Liver (tissue), 9 donors: ENCODE results near the gene KCNJ14. TPM values are rescaled to one million over a fixed set of nuclear protein-coding genes. Genes with fewer than 3 reads are reported as not detected.

Experiments
- DNase-seq: peaks from one replicate; pipeline ENCODE4 v3.0.0-alpha.2; 2017; ENCODE audit warnings: low spot score
- H3K27ac ChIP-seq, 2 donors: one replicate each; pipeline ENCODE4 v1.7.0; 2013; ENCODE audit warnings: inconsistent platforms in 2 of 2, low read length in 2 of 2, control low read depth in 1 of 2, low read depth in 1 of 2, mild to moderate bottlenecking in 1 of 2
- H3K27me3 ChIP-seq, 4 donors: one replicate each; pipeline versions ENCODE4 v1.6.1 to v1.7.0; 2013; ENCODE audit warnings: low read length in 3 of 4, inconsistent platforms in 1 of 4, mild to moderate bottlenecking in 1 of 4, moderate library complexity in 1 of 4; ENCODE audit not compliant: control insufficient read depth in 4 of 4, insufficient read depth in 4 of 4
- H3K36me3 ChIP-seq, 4 donors: one replicate each; pipeline versions ENCODE4 v1.6.1 to v1.7.0; 2013; ENCODE audit warnings: low read length in 3 of 4, mild to moderate bottlenecking in 3 of 4, low read depth in 1 of 4, moderate library complexity in 1 of 4; ENCODE audit not compliant: control insufficient read depth in 4 of 4, insufficient read depth in 3 of 4
- H3K4me1 ChIP-seq, 4 donors: one replicate each; pipeline versions ENCODE4 v1.6.1 to v1.7.0; 2013; ENCODE audit warnings: low read length in 3 of 4, mild to moderate bottlenecking in 3 of 4, moderate library complexity in 1 of 4; ENCODE audit not compliant: control insufficient read depth in 4 of 4, insufficient read depth in 4 of 4
- H3K4me3 ChIP-seq, 3 donors: one replicate each; pipeline versions ENCODE4 v1.6.1 to v1.7.0; 2013; ENCODE audit warnings: low read length in 3 of 3, control low read depth in 1 of 3, low read depth in 1 of 3, mild to moderate bottlenecking in 1 of 3
- H3K9ac ChIP-seq, 2 donors: one replicate each; pipeline ENCODE4 v1.7.0; 2013; ENCODE audit warnings: low read length in 2 of 2, mild to moderate bottlenecking in 2 of 2, moderate library complexity in 2 of 2, control low read depth in 1 of 2, low read depth in 1 of 2
- H3K9me3 ChIP-seq, 4 donors: one replicate each; pipeline versions ENCODE4 v1.6.1 to v1.7.0; 2013; ENCODE audit warnings: low read length in 3 of 4; ENCODE audit not compliant: control insufficient read depth in 4 of 4
- ATF3 ChIP-seq: IDR thresholded peaks from 2 replicates; pipeline ENCODE4 v1.6.1; 2016; ENCODE audit warnings: antibody characterized with exemption
- CTCF ChIP-seq: fragments of 150-350 bp; IDR thresholded peaks from 2 replicates; pipeline ENCODE4 v1.5.1; 2017; ENCODE audit warnings: improper control_type of control experiment, low read depth, low read length; ENCODE audit not compliant: missing input control
- EGR1 ChIP-seq, 2 donors: IDR thresholded peaks; 2 replicates each; pipeline ENCODE4 v1.6.1; 2016 to 2018; ENCODE audit warnings: antibody characterized with exemption in 2 of 2, low read depth in 2 of 2
- FOXA2 ChIP-seq: IDR thresholded peaks from 2 replicates; pipeline ENCODE4 v1.6.1; 2016; ENCODE audit warnings: antibody characterized with exemption
- GABPA ChIP-seq, 2 donors: IDR thresholded peaks in 1 of 2; conservative IDR thresholded peaks in 1 of 2; 2 replicates each; pipeline ENCODE4 v1.6.1; 2016; ENCODE audit warnings: antibody characterized with exemption in 2 of 2, mild to moderate bottlenecking in 1 of 2, moderate library complexity in 1 of 2
- HNF4A ChIP-seq, 2 donors: conservative IDR thresholded peaks; 2 replicates each; pipeline ENCODE4 v1.6.1; 2016; ENCODE audit warnings: antibody characterized with exemption in 2 of 2, mild to moderate bottlenecking in 2 of 2
- HNF4G ChIP-seq: IDR thresholded peaks from 2 replicates; pipeline ENCODE4 v1.6.1; 2016; ENCODE audit warnings: antibody characterized with exemption
- JUND ChIP-seq, 2 donors: IDR thresholded peaks; 2 replicates each; pipeline ENCODE4 v1.6.1; 2016; ENCODE audit warnings: antibody characterized with exemption in 2 of 2
- MAX ChIP-seq: IDR thresholded peaks from 2 replicates; pipeline ENCODE4 v1.6.1; 2016; ENCODE audit warnings: antibody characterized with exemption
- NR2F2 ChIP-seq: IDR thresholded peaks from 2 replicates; pipeline ENCODE4 v1.6.1; 2016; ENCODE audit warnings: antibody characterized with exemption
- RXRA ChIP-seq, 2 donors: IDR thresholded peaks; 2 replicates each; pipeline ENCODE4 v1.6.1; 2017 to 2018; ENCODE audit warnings: antibody characterized with exemption in 2 of 2, mild to moderate bottlenecking in 1 of 2
- SP1 ChIP-seq: IDR thresholded peaks from 2 replicates; pipeline ENCODE4 v1.6.1; 2018; ENCODE audit warnings: antibody characterized with exemption, mild to moderate bottlenecking
- TAF1 ChIP-seq: conservative IDR thresholded peaks from 2 replicates; pipeline ENCODE4 v1.6.1; 2016; ENCODE audit warnings: antibody characterized with exemption, mild to moderate bottlenecking
- YY1 ChIP-seq: IDR thresholded peaks from 2 replicates; pipeline ENCODE4 v1.6.1; 2016; ENCODE audit warnings: antibody characterized with exemption, mild to moderate bottlenecking
- ZBTB33 ChIP-seq: IDR thresholded peaks from 2 replicates; pipeline ENCODE4 v1.6.1; 2016; ENCODE audit warnings: antibody characterized with exemption
- WGBS: extraction: QIAGEN DNeasy Blood & Tissue Kit; methylation state at CpG from one replicate; pipeline ENCODE4 v1.1.7; 2013; 5-methylcytosine and 5-hydroxymethylcytosine counted together
- polyA plus RNA-seq, 2 donors: library from polyadenylated mRNA; stranded (reverse) in 1 of 2; unstranded in 1 of 2; fragments of 200-250 nt in 1 of 2; fragments of >200 nt in 1 of 2; fragmentation: Nextera tagmentation in 1 of 2; extraction: Ambion mirVana in 1 of 2; gene quantifications; one replicate each; pipeline versions ENCODE4 v1.2.1 to v1.2.3, GENCODE V29; 2013 to 2015
- total RNA-seq, 2 donors: library from RNA; depleted of rRNA; stranded (reverse); fragments of >200 nt; gene quantifications; one replicate each; pipeline ENCODE4 v1.2.3, GENCODE V29; 2014
- donor health status: healthy.
- donor health status: healthy.
- donor health status: healthy.
- donor health status: healthy.
- donor health status: healthy.

Gene KCNJ14
- total and polyA plus RNA-seq, 4 donors, result 0.06 to 0.92 (median 0.17) TPM

- WGBS, result 43% methylated on average over 32 of the region's 32 CpGs
- no peak for TF ChIP-seq MAX
- TF ChIP-seq ZBTB33, result no peak
- no peak for TF ChIP-seq SP1
- no peak for TF ChIP-seq HNF4A (conservative IDR thresholded peaks at IDR 0.05)
- no peak for TF ChIP-seq TAF1
- no peak for TF ChIP-seq JUND (IDR thresholded peaks at IDR 0.05)
- no peak for TF ChIP-seq HNF4G
- H3K36me3 ChIP-seq, result no peaks in the 10 kb centered on the region
- H3K4me1 ChIP-seq, result peaks cover 0 to 9% (median 4%) of the 10 kb centered on the region in 4 donors
- no peak for DNase-seq
- H3K4me3 ChIP-seq, result no peak overlapping the region
- no peak overlapping the region for H3K9ac ChIP-seq
- H3K27ac ChIP-seq, result no peak overlapping the region
- no peaks in the 10 kb centered on the region for H3K9me3 ChIP-seq
- H3K27me3 ChIP-seq, result peaks cover 0 to 4% (median 3%) of the 10 kb centered on the region in 4 donors
These were observed 45.6 kb downstream of the KCNJ14 start for GRCh38 chr19:48500830-48501493.

- Histone ChIP-seq H3K36me3 (no peaks in the 10 kb centered on the region), H3K27ac (no peak overlapping the region), H3K9me3 (no peaks in the 10 kb centered on the region), H3K9ac (no peak overlapping the region), H3K27me3 (peaks cover 0 to 4% (median 3%) of the 10 kb centered on the region in 4 donors), H3K4me3 (no peak overlapping the region), H3K4me1 (peaks cover 0 to 9% (median 4%) of the 10 kb centered on the region in 4 donors)
- no peak for DNase-seq
- TF ChIP-seq EGR1 (IDR thresholded peaks at IDR 0.05; ENCODE audit: low read depth in 2 of 2) (no peak), JUND (IDR thresholded peaks at IDR 0.05) (no peak), NR2F2 (no peak), RXRA (IDR thresholded peaks at IDR 0.05) (no peak)
- WGBS, result 5% methylated on average over 20 of the region's 20 CpGs
These were observed 46.3 kb downstream of the KCNJ14 start for GRCh38 chr19:48501494-48502349.

GRCh38 chr19:48502350-48503018 is 47.1 kb downstream of the KCNJ14 start:
- no peak overlapping the region for H3K27ac ChIP-seq
- no peak overlapping the region for H3K4me3 ChIP-seq
- no peak for DNase-seq
- H3K36me3 ChIP-seq, result no peaks in the 10 kb centered on the region
- peaks cover 0 to 4% (median 3%) of the 10 kb centered on the region in 4 donors for H3K27me3 ChIP-seq
- 32% methylated on average over 27 of the region's 27 CpGs for WGBS
- H3K9me3 ChIP-seq, result no peaks in the 10 kb centered on the region
- TF ChIP-seq HNF4A (conservative IDR thresholded peaks at IDR 0.05) (no peak), SP1 (no peak), CTCF (no peak), ATF3 (no peak), YY1 (no peak), EGR1 (IDR thresholded peaks at IDR 0.05; ENCODE audit: low read depth in 2 of 2) (no peak), FOXA2 (no peak), GABPA (IDR thresholded peaks at IDR 0.05 in 1 of 2, conservative IDR thresholded peaks at IDR 0.05 in 1 of 2) (no peak), RXRA (IDR thresholded peaks at IDR 0.05) (no peak), ZBTB33 (no peak)
- H3K9ac ChIP-seq, result no peak overlapping the region
- peaks cover 0 to 9% (median 4%) of the 10 kb centered on the region in 4 donors for H3K4me1 ChIP-seq
